ENCODE data around the gene EXOC3. TPM values are rescaled to one million over a fixed set of nuclear protein-coding genes. Genes with fewer than 3 reads are reported as not detected.
A peak's percentile ranks its signal among the peaks of the same experiment; 100 is the strongest.

EXOC3 gene
- total and polyA plus RNA-seq, 2 of the 8 experiments (the other 6 are each of a cell fraction or from before 2014, with no cell fraction given): 14.4 to 30.0 TPM

- TF ChIP-seq POU5F1 (IDR thresholded peaks at IDR 0.05; ENCODE audit: low read depth, low read length) (no peak), RXRA (IDR thresholded peaks at IDR 0.05; ENCODE audit: insufficient read depth, low read depth, low read length) (no peak), KDM5A (IDR thresholded peaks at IDR 0.05; ENCODE audit: low read length) (no peak), TCF12 (IDR thresholded peaks at IDR 0.05; ENCODE audit: low read depth, low read length) (no peak), KDM1A (IDR thresholded peaks at IDR 0.05; ENCODE audit: borderline replicate concordance, low read length) (no peak), TBP (IDR thresholded peaks at IDR 0.05; ENCODE audit: low read depth, low read length) (no peak), KDM4A (IDR thresholded peaks at IDR 0.05; ENCODE audit: low read depth, low read length, severe bottlenecking) (peak; percentile 34), E2F6 (IDR thresholded peaks at IDR 0.05) (0 out of 2 replicates have a peak, but pooled peaks have one; percentile 11), TAF1 (IDR thresholded peaks at IDR 0.05; ENCODE audit: low read depth, low read length) (no peak), BACH1 (IDR thresholded peaks at IDR 0.05; ENCODE audit: low read length) (no peak), EZH2 (IDR thresholded peaks at IDR 0.05; ENCODE audit: low read depth, low read length, severe bottlenecking) (peak; percentile 59), ZNF274 (IDR thresholded peaks at IDR 0.05; ENCODE audit: borderline replicate concordance, extremely low read depth, low read length) (no peak), HDAC2 (IDR thresholded peaks at IDR 0.05; ENCODE audit: borderline replicate concordance in 1 of 2, low read depth in 2 of 2, low read length in 2 of 2) (no peak), MAFK (IDR thresholded peaks at IDR 0.05; ENCODE audit: low read depth, low read length) (no peak), CTCF (IDR thresholded peaks at IDR 0.05; ENCODE audit: control extremely low read depth in 1 of 3, insufficient read depth in 1 of 3, low read depth in 1 of 3, low read length in 3 of 3) (no peak), USF2 (IDR thresholded peaks at IDR 0.05; ENCODE audit: low read length) (peak; percentile 66), SRF (IDR thresholded peaks at IDR 0.05; ENCODE audit: low read depth, low read length) (no peak)
- TF ChIP-seq, protein P1, sequence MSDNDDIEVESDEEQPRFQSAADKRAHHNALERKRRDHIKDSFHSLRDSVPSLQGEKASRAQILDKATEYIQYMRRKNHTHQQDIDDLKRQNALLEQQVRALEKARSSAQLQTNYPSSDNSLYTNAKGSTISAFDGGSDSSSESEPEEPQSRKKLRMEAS (IDR thresholded peaks at IDR 0.05): peak; percentile 34; the same call in 1 of the 2 replicates
These were observed 32.1 kb downstream of the EXOC3 start (continued) for GRCh38 chr5:474840-475661.
